ENCODE data around the gene GDPD5. TPM values are rescaled to one million over a fixed set of nuclear protein-coding genes. Genes with fewer than 3 reads are reported as not detected.

GDPD5 gene
- polyA plus RNA-seq, 1 experiment = 1.4 TPM

DNA sequence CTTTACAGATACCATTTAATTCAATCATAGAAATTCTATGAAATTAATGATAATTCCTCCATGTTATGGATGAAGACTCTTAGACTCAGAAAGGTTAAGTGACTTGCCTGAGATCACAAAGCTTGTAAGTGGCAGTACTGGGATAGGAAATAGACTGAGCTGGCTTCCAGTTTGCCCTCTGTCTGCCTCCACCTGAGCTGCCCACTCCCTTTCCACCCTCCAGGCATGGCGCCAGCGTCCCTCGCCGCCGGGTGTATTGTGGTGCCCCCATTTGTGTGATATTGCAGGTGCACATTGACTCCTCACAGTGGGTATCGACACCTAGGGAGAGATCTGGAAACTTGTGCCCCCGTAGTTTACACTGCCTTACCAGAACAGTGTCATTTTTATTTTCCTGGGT, 135.8 kb downstream of the GDPD5 start:
- Histone ChIP-seq H3K4me3 (ENCODE audit: low read depth, low read length) (no peak overlapping the region), H3K9me3 (ENCODE audit: control insufficient read depth, insufficient read depth, low read length) (no peaks in the 10 kb centered on the region), H3K27ac (ENCODE audit: low read depth, low read length) (no peak overlapping the region), H3K27me3 (ENCODE audit: control insufficient read depth, insufficient read depth, low read length) (peaks cover 9% of the 10 kb centered on the region)
- ChIA-PET CTCF (interaction anchor here (0.6 to 6.9 kb wide), 11 partner anchors 8 to 183 kb away, joined by 3 to 105 read pairs (median 7); no protein-coding TSS in a partner anchor), POLR2A (interaction anchor here (1.1 kb wide), 1 partner anchor 38 kb away, joined by 3 read pairs; no protein-coding TSS in a partner anchor)
- TF ChIP-seq, protein P1, sequence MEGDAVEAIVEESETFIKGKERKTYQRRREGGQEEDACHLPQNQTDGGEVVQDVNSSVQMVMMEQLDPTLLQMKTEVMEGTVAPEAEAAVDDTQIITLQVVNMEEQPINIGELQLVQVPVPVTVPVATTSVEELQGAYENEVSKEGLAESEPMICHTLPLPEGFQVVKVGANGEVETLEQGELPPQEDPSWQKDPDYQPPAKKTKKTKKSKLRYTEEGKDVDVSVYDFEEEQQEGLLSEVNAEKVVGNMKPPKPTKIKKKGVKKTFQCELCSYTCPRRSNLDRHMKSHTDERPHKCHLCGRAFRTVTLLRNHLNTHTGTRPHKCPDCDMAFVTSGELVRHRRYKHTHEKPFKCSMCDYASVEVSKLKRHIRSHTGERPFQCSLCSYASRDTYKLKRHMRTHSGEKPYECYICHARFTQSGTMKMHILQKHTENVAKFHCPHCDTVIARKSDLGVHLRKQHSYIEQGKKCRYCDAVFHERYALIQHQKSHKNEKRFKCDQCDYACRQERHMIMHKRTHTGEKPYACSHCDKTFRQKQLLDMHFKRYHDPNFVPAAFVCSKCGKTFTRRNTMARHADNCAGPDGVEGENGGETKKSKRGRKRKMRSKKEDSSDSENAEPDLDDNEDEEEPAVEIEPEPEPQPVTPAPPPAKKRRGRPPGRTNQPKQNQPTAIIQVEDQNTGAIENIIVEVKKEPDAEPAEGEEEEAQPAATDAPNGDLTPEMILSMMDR (IDR thresholded peaks at IDR 0.05; ENCODE audit: low read depth, low read length) = no peak
- DNase-seq (ENCODE audit: low read depth, low spot score) = no peak

GRCh38 chr11:75389276-75389605, 136.5 kb downstream of the GDPD5 start:
- no peaks in the 10 kb centered on the region for H3K9me3 ChIP-seq (ENCODE audit: control insufficient read depth, insufficient read depth, low read length)
- ChIA-PET POLR2A (interaction anchor here (0.7 to 1.1 kb wide), 2 partner anchors 39 to 188 kb away, joined by 3 to 5 read pairs; no protein-coding TSS in a partner anchor), CTCF (interaction anchor here (0.6 to 6.9 kb wide), 24 partner anchors 8 to 336 kb away, joined by 3 to 105 read pairs (median 4); partner anchors contain the start of gene GDPD5)
- TF ChIP-seq, protein P1 (IDR thresholded peaks at IDR 0.05; ENCODE audit: low read depth, low read length) = no peak
- DNase-seq (ENCODE audit: low read depth, low spot score) = no peak
- H3K27me3 ChIP-seq (ENCODE audit: control insufficient read depth, insufficient read depth, low read length) = peaks cover 9% of the 10 kb centered on the region
- peak overlapping the region; percentile 11 for H3K27ac ChIP-seq (ENCODE audit: low read depth, low read length)
- H3K4me3 ChIP-seq (ENCODE audit: low read depth, low read length) = no peak overlapping the region

DNA sequence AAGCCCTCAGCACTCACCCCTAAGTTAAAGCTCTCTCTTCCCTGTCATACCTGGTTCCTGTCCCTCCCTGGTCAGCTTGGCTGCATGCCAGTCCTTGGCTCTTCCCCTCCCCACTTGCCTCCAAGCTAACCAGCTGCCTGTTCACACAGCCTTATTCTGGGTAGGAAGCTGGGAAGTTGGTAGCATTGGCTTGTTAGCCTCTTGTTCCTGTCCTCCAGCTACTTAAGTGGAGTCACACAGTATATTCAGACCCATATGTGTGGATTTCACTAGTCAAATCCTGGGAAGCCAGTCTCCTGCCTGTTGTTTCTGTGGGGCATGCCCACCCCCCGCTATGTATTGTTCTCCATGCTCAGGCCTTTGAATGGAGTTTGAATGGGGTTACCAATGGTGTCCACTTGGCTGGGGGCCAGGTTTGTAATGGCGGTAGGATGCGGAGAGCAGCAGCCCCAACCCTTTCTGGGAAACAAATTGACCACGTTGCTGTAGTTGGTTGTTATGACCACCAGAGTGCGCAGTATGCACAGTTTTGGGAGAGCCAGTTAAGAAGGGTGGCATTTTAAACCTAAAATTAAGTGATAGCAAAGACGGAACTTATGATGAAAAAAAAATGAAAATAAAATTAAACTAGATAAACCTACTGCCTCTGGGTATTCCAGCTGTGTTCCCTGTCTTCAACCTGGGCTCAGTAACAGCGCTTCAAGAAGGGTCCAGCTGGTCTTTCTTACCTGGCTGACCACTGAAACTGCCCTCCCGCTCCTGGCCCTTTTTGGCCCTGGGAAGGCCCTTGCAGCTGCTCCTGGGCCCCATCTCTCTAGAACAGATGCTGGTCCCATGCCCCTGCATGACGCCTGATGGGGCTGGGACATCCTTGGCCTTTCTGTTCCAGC, 137.1 kb downstream of the GDPD5 start:
- DNase-seq (ENCODE audit: low read depth, low spot score) = peak; percentile 45
- TF ChIP-seq, protein P1 (IDR thresholded peaks at IDR 0.05; ENCODE audit: low read depth, low read length) = peak; percentile 86
- CTCF ChIA-PET = interaction anchor here (0.6 to 6.9 kb wide), 37 partner anchors 9 to 479 kb away, joined by 3 to 105 read pairs (median 3); partner anchors contain the start of gene GDPD5

GRCh38 chr11:75387736-75388294, 137.9 kb downstream of the GDPD5 start:
- H3K9me3 ChIP-seq (ENCODE audit: control insufficient read depth, insufficient read depth, low read length) = no peaks in the 10 kb centered on the region
- TF ChIP-seq, protein P1 (IDR thresholded peaks at IDR 0.05; ENCODE audit: low read depth, low read length) = no peak
- H3K27ac ChIP-seq (ENCODE audit: low read depth, low read length) = no peak overlapping the region
- POLR2A ChIA-PET = no interaction called here
- no peak for DNase-seq (ENCODE audit: low read depth, low spot score)
- no peak overlapping the region for H3K4me3 ChIP-seq (ENCODE audit: low read depth, low read length)
- peaks cover 9% of the 10 kb centered on the region for H3K27me3 ChIP-seq (ENCODE audit: control insufficient read depth, insufficient read depth, low read length)
- CTCF ChIA-PET = interaction anchor here (0.6 to 6.9 kb wide), 22 partner anchors 9 to 480 kb away, joined by 3 to 105 read pairs (median 4); no protein-coding TSS in a partner anchor

More for the DNA sequence above, 137.1 kb downstream of the GDPD5 start:
- Histone ChIP-seq H3K9me3 (ENCODE audit: control insufficient read depth, insufficient read depth, low read length) (no peaks in the 10 kb centered on the region), H3K4me3 (ENCODE audit: low read depth, low read length) (no peak overlapping the region), H3K27ac (ENCODE audit: low read depth, low read length) (peak overlapping the region; percentile 11), H3K27me3 (ENCODE audit: control insufficient read depth, insufficient read depth, low read length) (peaks cover 9% of the 10 kb centered on the region)
- POLR2A ChIA-PET = interaction anchor here (0.7 kb wide), 1 partner anchor 187 kb away, joined by 5 read pairs; no protein-coding TSS in a partner anchor
